Posterior vena cava (tissue), 2 donors: ENCODE results near the gene NUPR1. TPM values are rescaled to one million over a fixed set of nuclear protein-coding genes. Genes with fewer than 3 reads are reported as not detected.
"Not testable (repeated sequence)": the region's sequence is repeated elsewhere in the genome, so short reads cannot be mapped to it uniquely, and the experiment has no call there.

ENCODE experiments used
- DNase-seq: peaks from one replicate; pipeline ENCODE4 v3.0.0-alpha.2; 2020; ENCODE audit warnings: low spot score
- intact Hi-C, 2 donors: fragments of 100-400 bp; cut with DNase I; formaldehyde crosslinking; loops; one replicate each; pipeline versions ENCODE4 v1.14.1 to v1.14.2; 2022 to 2023
- total RNA-seq, 2 donors: library from RNA; stranded (reverse); fragmentation: NEBNext Ultra II Directional; extraction: Animal tissue kit (Norgen Biotek cat#: 25700); gene quantifications; one replicate each; pipeline ENCODE4 v1.2.1, GENCODE V29; 2021
- donor health status: DM: yes; HTN: yes; CAD: no.
- donor health status: DM: yes; HTN: yes; CAD: no.

The NUPR1 gene
- total RNA-seq, 2 donors from 2014 or later: 95.3 to 159 TPM

- DNase-seq: no peak
- intact Hi-C loops: no loop called here
Observed at GRCh38 chr16:28503470-28504259, 35.1 kb downstream of the NUPR1 start.

GRCh38 chr16:28502290-28502689 lies 36.5 kb downstream of the NUPR1 start:
- DNase-seq: no peak
- intact Hi-C loops: no loop called here

- intact Hi-C loops: no loop called here
- DNase-seq: no peak
Observed at GRCh38 chr16:28501258-28502232, 37.2 kb downstream of the NUPR1 start.

GRCh38 chr16:28500476-28501180 lies 38.1 kb downstream of the NUPR1 start:
- intact Hi-C loops, DNase-seq: not testable (repeated sequence)

- no peak for DNase-seq
- intact Hi-C loops: loop anchor here in 1 of 2 donors (10.0 kb wide), 1 partner anchor 45 kb away; no protein-coding TSS in a partner anchor
Observed at GRCh38 chr16:28499854-28500253, 38.9 kb downstream of the NUPR1 start.

- no peak for DNase-seq
- intact Hi-C loops: loop anchor here in 1 of 2 donors (10.0 kb wide), 1 partner anchor 46 kb away; no protein-coding TSS in a partner anchor
Observed at GRCh38 chr16:28498666-28499381, 40.0 kb downstream of the NUPR1 start.

GRCh38 chr16:28497861-28498599 lies 40.7 kb downstream of the NUPR1 start:
- no peak for DNase-seq
- intact Hi-C loops: loop anchor here in 1 of 2 donors (10.0 kb wide), 1 partner anchor 47 kb away; no protein-coding TSS in a partner anchor

GRCh38 chr16:28497386-28497785 lies 41.4 kb downstream of the NUPR1 start:
- DNase-seq: no peak

GRCh38 chr16:28496844-28497243 lies 41.9 kb downstream of the NUPR1 start:
- no peak for DNase-seq
- intact Hi-C loops: loop anchor here in 1 of 2 donors (10.0 kb wide), 1 partner anchor 48 kb away; no protein-coding TSS in a partner anchor

More at GRCh38 chr16:28497386-28497785, 41.4 kb downstream of the NUPR1 start:
- intact Hi-C loops: loop anchor here in 1 of 2 donors (10.0 kb wide), 1 partner anchor 47 kb away; no protein-coding TSS in a partner anchor

- DNase-seq: no peak
- intact Hi-C loops: loop anchor here in 1 of 2 donors (10.0 kb wide), 1 partner anchor 49 kb away; no protein-coding TSS in a partner anchor
Observed at GRCh38 chr16:28495795-28496749, 42.7 kb downstream of the NUPR1 start.

- no peak for DNase-seq
- intact Hi-C loops: loop anchor here in 1 of 2 donors (10.0 kb wide), 1 partner anchor 50 kb away; no protein-coding TSS in a partner anchor
Observed at GRCh38 chr16:28495098-28495793, 43.5 kb downstream of the NUPR1 start.

- intact Hi-C loops: loop anchor here in 1 of 2 donors (10.0 kb wide), 1 partner anchor 51 kb away; no protein-coding TSS in a partner anchor
- peak; percentile 85 for DNase-seq
Observed at GRCh38 chr16:28494121-28494851, 44.5 kb downstream of the NUPR1 start, which contains the start of gene APOBR. Gene APOBR, plus strand, starts transcription at chr16:28494643. Its CDS starts 39 bp downstream, at chr16:28494682.

GRCh38 chr16:28492511-28492910 lies 46.3 kb downstream of the NUPR1 start:
- no peak for DNase-seq
- intact Hi-C loops: loop anchor here in 1 of 2 donors (10.0 kb wide), 1 partner anchor 52 kb away; no protein-coding TSS in a partner anchor

GRCh38 chr16:28491970-28492474 lies 46.8 kb downstream of the NUPR1 start, which contains the start of gene CLN3:
Gene CLN3, minus strand, starts transcription at chr16:28492074. Its CDS starts 315 bp downstream, at chr16:28491759.
- peak; percentile 97 for DNase-seq
- intact Hi-C loops: loop anchor here in 1 of 2 donors (10.0 kb wide), 1 partner anchor 53 kb away; no protein-coding TSS in a partner anchor
